Middle frontal gyrus (tissue), 1 donor: Measurements from ENCODE around the gene RAPGEF1.
"Not testable (repeated sequence)": the region's sequence is repeated elsewhere in the genome, so short reads cannot be mapped to it uniquely, and the experiment has no call there.

Source experiments
- DNase-seq: peaks from one replicate; pipeline ENCODE4 v3.0.0-alpha.2; 2015; ENCODE audit warnings: low spot score; ENCODE audit errors: extremely low spot score

RAPGEF1 gene

DNA sequence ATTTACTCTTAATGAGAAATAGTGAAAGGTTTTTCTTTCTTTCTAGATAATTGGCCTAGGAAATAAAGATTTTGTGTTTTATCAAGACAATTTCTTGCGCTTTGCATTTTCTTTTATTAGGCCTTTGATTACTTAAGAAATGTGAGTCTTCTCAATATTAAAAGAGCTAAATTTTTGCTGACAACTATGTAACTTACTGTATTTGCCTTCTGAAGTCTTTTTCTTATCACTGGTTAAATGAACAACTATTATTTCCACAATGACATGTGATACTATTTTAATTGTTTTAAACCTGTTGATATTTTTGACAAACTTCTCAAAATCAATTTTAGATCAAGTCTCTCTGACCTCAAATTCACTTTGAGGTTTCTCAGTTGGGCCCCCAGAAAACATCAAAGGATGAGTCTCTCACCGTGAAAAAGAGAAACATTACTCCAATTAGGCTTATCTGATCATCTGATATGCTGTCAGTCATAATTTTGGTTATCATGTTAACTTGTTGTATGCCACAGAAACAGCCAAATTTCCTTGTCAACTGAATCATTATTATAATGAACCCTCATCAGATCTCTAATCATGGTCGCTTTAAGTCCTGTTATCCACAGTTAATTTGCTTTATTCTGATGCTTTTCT, 48.8 kb downstream of the RAPGEF1 start:
- no peak for DNase-seq

DNA sequence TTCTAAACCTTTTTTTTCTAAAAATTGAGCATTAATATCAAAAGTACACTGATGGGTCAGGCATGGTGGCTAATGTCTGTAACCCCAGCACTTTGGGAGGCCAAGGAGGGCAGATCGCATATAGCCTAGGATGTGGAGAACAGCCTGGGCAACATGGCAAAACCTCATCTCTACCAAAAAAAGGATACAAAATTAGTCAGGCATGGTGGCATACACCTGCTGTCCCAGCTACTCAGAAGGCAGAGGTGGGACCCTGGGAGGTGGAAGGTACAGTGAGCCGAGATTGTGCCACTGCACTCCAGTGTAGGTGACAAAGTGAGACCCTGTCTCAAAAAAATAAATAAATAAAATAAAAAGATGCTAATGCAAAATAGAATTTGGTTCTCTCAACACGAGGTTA, 49.4 kb downstream of the RAPGEF1 start:
- DNase-seq: no peak

DNA sequence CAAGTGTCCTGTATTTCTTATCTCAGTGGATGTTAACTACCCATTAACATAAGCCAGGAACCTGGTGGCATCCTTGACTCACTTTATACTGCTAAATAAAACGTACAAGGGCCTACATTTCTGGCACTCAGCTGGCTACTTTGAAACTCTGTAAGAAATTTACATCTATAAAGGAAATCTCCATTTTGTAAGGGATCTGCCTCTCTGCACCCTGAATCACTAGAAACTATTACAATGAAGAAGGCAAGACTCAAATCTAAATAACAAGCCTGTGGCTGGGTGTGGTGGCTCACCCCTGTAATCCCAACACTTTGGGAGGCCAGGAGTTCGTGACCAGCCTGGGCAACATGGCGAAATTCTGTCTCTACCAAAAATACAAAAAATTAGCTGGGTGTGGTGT, 51.5 kb downstream of the RAPGEF1 start:
- DNase-seq: no peak

DNA sequence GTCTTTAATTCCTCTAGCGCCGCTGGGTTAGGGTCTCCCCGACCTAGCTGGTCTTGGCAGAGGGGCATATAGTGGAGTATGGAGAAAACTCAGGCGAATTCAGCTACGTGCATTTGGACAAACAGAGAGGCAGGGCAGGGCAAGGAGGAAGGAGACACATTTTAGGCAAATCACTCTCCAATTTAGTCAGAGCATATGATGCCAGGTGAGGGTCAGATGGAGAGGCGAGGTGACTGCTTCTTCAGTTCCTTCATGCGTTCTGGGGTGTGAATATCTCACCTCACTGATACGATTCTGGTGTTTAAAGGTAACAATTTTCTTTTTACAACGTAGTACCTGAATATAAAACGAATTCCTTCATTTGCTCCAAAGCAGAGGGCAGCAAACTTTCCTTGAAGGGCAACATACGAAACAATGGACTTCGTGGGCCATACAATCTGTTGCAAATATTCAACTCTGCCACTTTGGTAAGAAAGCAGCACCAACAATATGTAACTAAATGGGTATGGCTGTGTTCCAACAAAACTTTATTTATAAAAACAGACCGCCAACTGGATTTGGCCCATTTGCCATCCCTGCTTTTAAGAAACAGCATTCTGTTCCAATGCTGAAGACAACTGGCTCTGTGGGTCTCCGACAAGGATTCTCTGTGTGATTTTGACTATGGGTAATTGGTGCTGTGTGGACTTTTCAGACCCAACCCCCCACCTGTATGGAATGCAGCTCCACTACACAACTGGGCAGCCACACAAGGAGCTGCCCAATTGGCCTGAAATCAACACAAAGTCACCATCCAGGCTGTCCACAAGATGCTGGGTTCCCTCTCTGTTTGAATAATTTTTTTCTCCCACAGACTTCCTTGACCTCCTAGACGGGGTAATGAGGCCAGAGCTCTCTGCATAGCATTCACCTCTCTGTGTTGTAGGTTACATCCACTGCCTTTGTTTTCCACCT, 53.8 kb downstream of the RAPGEF1 start:
- no peak for DNase-seq

DNA sequence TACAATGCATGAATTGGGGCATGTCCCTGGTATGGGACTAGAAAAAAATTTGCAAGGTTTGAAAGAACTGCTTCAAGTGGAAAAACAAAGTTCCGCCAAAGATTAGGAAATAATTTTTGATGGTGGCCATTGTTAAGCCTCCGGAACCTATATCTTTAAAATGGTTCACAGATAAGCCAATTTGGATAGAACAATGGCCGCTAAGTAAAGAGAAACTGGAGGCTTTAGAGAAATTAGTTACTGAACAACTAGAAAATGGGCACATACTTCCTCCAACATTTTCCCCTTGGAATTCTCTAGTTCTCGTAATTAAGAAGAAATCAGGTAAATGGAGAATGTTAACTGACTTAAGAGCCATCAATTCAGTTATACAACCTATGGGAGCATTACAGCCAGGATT, 56.8 kb downstream of the RAPGEF1 start:
- DNase-seq: not testable (repeated sequence)

DNA sequence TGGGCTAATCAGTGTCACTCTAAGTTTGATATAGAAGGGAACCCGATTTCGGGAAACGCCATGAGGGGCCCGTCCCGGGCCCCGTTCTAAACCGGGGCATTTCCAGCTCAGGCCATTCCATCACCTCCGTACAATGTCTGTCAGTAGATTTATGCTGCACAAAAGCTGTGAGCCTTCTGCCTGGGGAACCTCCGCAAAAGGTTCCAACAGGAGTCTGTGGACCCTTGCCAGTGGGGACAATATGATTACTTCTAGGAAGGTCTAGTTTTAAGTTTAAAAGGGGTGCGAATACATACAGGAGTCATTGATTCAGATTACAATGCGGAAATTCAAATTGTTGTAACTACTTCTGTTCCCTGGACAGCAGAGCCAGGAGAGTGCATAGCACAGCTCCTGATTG, 57.6 kb downstream of the RAPGEF1 start:
- no peak for DNase-seq

DNA sequence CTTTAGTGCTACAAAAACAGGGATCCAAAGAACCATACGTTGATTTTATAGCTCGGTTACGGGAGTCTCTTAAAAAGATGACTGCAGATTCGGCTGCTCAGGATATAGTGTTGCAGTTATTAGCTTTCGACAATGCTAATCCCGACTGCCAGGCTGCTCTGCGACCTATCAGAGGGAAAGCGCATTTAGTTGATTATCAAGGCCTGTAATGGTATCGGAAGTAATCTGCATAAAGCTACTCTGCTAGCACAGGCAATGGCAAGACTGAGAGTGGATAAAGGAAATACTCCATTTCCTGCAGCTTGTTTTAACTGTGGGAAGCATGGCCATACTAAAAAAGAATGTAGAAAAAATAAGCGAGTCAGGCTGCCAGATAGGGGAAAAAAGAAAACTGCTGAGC, 58.0 kb downstream of the RAPGEF1 start:
- DNase-seq: not testable (repeated sequence)

DNA sequence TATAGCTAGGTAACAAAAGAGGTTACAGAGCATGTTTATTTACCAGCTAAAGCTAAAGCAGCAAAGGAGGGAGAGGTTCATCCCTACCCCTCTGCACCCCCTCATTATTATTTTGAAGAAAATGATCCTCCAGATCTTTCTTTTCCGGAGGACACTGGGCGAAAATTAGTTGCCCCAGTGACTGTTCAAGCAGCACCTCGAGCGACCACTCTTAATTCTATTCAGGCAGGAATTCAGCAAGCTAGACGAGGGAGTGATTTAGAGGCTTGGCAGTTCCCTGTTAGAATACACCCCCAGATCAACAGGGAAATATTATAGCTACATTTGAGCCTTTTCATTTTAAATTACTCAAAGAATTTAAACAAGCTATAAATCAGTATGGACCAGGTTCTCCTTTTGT, 58.8 kb downstream of the RAPGEF1 start:
- DNase-seq: not testable (repeated sequence)

DNA sequence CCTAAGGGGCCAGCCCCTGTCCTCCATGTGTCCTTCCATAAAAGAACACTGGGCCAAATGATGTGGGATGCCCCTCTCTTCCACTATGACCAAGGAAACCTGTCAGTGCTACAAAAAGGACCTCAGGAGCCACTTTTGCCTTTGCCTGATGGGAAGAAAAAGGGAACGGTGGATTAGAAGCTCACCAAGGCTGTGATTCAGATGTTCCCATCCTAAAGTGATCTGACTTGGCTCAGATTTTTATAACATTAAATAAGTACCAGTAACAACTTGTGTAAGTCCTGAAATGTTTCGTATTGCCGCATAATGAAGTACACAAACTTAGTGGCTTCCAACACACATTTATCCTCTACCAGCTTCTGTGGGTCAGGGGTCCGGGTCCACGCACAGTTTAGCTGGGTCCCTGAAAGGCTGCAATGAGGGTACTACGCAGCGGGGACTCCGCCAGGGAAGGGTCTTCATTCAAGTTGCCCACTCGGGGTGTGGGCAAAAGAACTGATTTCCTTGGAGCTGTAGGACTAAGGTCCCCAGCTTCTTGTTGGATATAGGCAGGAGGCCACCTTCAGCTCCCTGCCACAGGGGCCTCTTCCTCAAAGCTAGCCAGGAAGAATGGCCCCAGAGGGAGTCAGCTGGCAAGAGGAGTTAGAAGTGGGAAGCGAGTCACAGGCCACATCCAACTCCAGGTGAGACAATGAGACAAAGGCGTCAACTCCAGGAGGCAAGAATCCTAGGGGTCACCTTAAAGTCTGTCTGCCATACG, 60.4 kb downstream of the RAPGEF1 start:
- DNase-seq: no peak

DNA sequence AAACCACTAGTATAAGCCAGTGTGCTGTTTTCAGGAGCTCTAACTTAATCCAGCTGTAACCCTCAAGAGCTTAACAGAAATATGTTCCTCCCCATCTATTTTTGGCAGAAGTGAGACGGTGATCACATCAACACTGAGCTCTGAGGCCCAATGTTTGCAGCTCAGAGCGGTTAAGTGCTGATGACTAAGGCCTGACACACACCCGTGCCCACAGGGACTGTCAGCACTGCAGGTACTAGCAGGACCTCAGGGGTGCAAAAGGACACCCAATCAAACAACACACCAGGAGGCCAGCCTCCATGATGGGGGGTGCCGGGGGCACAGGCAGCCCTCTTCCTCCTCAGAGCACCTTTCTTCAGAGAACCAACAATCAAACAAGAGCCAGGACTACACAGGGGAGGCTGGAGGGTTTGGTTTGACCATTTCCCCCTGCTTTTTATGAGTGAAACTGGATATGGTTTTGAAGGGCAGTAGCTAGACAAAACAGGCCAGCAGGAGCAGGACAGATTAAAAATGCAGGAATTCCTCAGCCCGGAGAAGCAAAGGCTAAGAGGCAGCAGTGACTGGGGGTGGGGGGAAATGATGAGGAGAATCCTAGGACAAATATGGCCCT, 61.3 kb downstream of the RAPGEF1 start:
- no peak for DNase-seq

DNA sequence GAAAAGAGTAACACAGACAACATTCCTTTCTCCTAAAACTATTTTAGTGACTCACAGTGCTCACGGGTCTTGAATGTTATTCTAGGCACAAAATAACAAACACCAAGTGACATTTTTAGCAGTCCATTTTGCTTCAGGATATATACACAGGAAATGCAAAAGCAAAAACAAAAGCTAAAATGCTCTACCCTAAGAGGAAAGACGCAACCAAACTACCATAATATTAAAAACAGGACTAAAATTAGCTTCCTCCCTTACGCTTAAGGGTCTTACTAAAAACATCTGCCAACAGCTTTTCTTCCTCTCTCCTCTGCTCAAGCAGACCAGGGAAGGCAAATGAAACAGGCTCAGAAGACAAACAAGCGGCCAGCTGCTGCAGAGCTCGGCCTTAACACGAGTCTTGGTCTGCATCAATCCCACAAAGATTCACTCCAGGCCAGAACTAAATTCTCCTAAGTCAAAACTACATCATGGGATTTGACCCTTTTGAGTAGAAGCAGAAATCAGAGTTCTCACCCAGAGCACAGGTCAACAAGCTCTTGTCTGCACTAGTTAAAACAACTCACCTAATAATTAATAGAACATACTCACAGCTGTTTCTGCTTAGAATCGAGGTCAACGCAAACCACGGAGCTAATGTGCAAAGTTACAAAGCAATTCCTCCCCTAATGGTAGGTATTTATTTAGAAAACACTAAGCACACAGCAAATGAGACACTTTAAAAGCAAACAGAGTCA, 62.3 kb downstream of the RAPGEF1 start:
- no peak for DNase-seq

DNA sequence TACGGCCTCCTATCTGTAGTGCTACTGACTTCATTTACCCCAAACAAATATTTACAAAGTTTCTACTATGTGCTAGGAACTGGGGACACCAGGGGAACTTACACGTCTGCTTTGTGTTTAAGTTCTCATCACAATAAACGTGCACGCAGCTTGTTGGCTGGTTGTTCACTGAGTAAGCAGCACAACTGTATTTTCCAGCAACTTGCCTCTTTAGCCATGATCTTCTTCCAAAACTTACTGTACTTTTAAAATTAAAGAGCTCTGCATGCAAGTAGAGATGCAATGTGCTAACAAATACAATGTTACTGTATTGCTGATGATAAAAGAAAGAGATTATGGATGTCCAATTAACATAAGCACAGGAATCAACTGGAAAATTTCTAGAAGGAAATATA, 62.8 kb downstream of the RAPGEF1 start:
- no peak for DNase-seq

DNA sequence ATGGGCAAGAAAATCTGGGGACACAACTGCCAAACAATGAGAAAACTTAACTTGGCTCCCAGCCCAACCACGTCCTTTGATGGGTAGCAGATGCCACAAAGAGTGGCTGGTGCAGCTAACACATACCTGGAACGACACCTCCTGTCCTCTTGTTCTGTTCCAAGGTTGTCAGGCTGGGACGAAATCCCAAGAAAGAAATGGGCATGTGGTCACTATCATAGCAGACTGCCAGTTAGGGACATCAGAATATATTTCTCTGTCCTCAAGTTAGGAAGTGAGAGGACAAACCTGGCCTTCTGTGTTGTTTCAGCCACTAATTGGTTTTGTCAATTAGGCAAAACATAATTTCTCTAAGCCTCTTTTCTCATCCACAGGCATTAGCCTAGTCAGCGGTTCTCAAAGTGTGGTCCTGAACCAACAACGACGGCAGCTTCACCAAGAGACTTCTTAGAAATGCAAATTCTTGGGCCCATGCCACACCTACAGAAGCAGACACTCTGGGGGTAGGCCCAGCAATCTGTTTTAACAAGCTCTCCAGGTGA, 63.4 kb downstream of the RAPGEF1 start:
- no peak for DNase-seq

DNA sequence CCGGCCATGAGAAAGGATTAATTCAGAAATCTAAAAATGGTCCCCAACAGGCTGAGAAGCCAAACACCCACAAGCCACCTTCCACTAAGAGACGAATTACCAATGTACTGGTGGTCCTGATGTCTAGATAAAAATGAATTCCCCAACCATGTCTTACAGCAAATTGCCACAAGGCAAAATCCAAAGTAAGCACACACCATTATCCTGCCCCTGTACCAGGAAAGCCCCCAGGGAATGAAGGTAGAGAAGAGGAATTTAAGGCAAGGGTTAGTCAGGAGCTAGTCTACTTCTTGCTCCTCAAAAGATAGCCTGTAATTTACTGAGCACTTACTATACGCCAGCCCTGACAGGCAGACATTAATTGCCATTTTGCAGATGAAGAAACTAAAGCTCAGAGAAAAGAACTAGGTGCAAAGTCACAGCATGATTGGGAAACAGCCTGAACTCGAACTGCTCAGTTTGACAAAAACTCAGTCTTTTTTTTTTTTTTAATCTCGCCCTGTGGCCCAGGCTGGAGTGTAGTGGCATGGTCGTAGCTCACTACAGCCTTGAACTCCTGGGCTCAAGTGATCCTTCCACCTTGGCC, 64.3 kb downstream of the RAPGEF1 start:
- no peak for DNase-seq

DNA sequence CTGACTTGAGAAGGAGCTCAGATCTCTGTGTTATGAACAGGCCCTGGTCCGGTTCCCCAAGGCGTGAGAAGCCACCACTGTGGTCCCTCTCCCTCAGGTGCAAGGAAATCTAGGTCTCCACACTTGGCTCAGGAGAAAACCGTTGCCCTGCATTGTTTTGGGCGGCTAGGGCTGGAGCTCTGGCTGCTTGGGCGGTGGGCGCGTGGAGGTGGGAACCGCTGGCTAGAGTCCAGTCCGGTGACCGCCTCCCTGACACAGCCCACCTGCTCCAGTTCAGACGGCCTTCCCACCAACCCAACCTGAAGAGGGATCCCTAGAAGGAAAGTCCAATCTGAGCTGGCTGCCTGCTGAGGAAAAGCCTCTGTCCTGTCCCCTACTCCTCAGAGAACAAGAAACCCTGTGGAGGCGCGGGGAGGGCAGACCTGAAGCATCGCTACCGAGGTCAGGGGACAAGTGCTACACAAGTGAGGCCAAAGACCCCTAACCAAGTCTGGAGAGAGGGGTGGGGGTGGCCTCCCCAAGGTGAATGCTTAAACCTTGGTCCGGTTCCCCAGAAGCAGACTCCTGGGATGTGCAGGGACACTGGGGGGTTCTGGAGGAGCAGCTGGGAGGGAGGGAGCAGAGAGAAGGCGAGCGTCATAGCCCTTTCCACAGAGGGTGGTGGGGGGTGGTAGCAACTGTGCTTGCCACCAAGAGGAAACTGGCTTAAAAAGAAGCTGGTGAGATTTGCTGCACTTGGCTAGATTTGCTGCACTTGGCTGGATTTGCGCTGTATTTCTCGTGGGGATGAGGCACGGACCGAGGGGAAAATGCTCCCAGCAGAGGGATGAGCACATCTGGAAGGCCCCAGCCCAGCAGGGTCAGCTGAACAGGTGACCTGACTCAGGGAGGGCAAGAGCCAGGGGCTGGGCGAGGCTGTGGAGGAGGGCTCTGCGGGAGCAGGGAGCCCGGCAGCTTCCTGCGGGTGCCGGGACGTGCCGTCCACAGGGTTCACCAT, 65.2 kb downstream of the RAPGEF1 start:
- no peak for DNase-seq

DNA sequence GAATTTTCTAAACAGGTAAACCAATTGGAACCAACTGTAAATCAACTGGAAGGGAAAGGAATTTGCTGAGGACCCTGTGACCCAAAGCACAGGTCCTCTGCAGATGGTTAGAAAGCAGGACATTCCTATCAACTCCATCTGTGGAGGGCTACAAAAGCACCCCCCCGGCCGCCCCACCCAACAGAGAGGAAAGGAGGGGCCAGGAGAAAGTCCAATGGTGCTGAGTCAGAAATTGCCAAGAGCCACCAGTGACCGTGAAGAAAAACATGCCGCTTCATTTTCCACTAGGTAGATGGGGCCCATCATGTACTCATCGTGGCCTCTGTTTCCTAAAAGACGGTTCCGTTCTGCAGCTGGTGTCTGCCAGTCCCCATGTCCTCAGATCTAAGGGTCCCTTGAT, 66.3 kb downstream of the RAPGEF1 start:
- DNase-seq: no peak

DNA sequence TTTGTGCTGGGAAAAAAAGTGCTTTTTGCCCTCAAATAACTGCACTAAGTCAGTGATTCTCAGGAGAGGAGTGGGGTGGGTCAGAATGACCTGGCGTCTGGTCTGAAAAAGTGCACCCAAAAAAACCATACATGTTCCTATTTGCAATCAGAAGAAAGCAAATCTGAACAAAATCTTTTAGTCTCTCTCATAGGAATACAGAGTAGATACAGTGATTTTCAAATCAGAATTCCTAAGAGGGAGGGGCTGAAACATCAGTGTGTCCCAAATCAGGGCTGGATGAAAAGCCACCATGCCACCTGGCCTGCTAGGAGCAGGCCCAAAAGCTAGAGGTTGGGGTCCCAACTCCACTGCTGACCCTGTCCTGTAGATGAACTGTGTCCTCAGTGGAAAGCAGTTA, 66.8 kb downstream of the RAPGEF1 start:
- no peak for DNase-seq

DNA sequence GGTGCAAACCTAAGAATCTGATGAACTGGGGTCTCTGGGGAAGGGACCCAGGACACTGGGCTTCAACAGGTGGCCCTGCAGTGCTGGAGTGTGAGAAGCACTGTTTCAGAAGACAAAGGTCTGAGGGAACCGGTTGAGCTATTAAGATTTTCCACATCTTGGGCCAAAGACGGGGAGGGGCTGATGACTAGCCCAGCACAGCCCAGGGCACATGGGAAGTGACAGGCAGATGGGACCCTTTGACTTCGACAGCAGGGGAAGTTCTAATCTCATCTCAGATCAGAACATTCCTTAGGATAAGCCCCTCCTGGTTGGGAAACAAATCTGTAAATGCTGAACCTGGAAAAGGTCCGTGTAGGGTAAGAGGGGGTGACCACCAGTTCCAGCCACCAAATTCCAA, 67.4 kb downstream of the RAPGEF1 start:
- DNase-seq: no peak

DNA sequence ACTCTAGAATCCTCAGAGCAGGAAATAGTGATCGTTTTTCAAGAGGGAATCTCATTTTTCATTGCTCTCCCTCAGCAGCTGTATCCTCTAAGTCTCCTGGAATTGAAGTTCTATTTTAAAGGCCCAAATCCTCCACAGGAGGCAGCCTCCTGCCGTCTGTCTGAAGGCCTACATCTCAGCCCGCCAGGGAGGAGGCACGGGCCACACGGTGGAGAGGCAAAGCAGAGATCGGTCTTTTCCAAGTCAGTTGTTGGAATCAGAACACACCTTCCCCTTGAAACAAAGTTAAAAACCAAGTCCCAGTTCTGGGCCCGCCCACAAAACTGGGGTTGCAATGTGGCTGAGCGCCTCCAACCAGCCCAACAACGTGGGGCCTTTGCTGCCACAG, 68.7 kb downstream of the RAPGEF1 start:
- no peak for DNase-seq
